ENCODE measurements around the gene SCG5.

GRCh38 chr15:32636410-32636809 is 5.1 kb upstream of the SCG5 start:
- TF ChIP-seq EZH2 (optimal IDR thresholded peaks at IDR 0.05; ENCODE audit: low read depth, low read length) (no peak), CTCF (IDR thresholded peaks at IDR 0.05; ENCODE audit: low read length) (no peak), EZH2phosphoT487 (IDR thresholded peaks at IDR 0.05; ENCODE audit: low read length) (no peak)
